GM12801 (cell line): ENCODE measurements around the gene CTPS2.

Source experiments
- TF ChIP-seq, protein P1 (sequence below): IDR thresholded peaks from one replicate; pipeline ENCODE4 v1.5.1; 2011; ENCODE audit warnings: control low read depth; ENCODE audit not compliant: insufficient read length; ENCODE audit errors: extremely low read depth

The CTPS2 gene

DNA sequence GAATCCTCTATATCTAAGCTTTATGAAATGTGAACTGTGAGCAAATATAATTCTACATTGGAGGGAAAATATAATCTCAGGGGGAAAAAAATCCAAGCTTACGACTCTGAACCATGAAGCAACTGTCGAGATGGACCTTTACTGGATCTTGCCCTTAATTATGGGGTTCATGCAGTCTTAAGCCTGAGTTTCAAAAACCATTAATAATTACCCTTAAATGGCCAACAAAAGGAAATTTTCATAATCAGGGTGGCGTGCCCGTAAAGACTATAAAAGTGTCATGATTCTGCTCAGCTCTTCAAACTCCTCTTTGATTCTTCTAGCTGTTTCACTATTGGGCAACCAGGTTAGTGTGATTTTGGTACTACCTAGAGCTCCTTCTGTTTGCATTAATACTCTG lies 62.6 kb downstream of the CTPS2 start, which contains the start of gene S100G:
Gene S100G, plus strand, starts transcription at position 301 of the 400 bp plus-strand sequence. CDS start 849 bp downstream, outside the sequence.
- TF ChIP-seq, protein P1, sequence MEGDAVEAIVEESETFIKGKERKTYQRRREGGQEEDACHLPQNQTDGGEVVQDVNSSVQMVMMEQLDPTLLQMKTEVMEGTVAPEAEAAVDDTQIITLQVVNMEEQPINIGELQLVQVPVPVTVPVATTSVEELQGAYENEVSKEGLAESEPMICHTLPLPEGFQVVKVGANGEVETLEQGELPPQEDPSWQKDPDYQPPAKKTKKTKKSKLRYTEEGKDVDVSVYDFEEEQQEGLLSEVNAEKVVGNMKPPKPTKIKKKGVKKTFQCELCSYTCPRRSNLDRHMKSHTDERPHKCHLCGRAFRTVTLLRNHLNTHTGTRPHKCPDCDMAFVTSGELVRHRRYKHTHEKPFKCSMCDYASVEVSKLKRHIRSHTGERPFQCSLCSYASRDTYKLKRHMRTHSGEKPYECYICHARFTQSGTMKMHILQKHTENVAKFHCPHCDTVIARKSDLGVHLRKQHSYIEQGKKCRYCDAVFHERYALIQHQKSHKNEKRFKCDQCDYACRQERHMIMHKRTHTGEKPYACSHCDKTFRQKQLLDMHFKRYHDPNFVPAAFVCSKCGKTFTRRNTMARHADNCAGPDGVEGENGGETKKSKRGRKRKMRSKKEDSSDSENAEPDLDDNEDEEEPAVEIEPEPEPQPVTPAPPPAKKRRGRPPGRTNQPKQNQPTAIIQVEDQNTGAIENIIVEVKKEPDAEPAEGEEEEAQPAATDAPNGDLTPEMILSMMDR = no peak

DNA sequence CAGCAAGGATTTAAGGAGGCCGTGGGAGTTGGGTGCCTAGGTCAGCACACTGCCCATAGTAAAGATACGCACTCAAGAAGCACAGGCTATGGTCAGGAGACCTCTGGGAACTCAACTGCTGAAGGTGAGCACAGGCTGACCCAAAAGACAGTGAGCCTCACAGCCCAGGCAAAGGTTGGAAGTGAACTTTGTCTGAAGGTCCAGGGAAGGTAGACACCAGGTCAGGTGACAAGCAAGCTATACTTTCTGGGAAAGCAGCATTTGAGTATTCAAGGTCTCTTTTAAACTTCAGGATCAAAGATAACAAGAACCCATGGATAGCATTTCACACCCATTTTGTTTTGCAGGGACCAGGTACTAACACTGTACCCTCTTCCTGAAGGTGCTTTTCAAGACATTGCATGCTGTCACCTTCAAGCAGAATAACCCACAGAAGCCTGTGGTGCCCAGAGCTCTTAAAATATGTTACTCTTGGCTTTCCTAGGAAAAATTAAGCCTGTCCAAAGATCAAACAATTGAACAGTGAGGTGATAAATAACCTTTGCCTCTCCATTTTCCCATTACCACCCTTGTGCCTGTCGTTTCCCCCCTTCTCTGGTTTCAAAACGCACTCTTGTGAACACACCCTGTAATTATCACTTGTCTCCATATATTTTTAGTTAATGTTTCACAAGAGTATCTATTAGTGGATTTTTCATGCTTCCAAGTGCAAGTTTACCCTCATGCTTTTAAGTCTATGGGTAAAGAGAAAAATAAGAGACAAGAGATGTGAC lies 65.9 kb downstream of the CTPS2 start:
- TF ChIP-seq, protein P1 = no peak

DNA sequence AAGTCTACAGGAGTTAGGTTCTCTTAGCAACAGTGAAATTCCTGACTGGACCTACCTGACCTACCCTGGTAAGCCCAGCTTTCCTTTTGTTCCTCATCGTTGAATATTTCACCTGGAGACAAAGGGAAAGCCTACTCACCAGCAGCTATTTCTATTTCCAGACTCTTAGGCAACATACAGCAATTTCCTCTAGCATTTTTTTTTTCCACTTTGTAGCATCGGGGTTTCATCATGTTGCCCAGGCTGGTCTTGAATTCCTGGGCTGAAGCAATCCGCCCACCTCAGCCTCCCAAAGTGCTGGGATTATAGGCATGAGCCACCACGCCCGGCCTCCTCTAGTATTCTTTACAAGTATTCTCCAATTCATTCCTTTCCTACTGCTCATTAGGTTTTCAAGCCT lies 69.3 kb downstream of the CTPS2 start:
- TF ChIP-seq, protein P1 = no peak

DNA sequence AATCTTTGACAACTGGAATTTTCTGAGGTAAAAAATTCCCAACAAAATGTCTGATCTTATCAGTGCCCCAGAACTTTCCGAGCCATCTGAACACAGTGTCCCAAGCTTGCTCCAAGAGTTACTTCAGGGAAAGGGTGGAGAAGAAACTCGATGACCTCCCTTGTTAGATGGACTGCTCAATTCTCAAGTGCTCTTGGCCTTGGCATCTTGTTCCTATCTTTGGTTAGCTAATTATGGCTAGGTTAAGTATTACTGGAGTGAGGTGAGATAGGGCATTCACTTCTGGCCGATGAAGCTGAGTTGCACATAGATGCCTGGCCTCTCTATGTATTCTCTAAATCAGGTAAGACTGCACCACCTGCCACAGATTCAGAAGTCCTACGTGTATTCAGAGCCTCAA lies 71.6 kb downstream of the CTPS2 start:
- TF ChIP-seq, protein P1 = no peak

DNA sequence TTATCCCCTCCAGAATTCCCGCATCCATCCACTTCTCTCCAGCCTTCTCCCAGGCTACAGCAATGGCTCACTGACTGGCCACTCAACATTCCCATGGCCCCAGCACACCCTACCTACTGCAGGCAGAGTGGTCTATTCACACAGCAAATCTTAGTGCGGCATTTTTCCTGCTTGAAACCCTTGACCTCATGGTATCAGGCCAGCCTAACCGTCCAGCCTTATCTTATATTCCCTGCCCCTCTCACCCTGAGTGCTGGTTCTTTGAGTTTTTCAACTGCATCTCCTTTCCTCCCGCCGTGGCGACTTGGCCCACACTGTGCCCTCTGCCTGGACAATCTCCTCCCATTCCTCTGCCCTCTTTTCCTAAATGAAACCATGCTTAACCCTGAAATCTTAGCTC lies 72.5 kb downstream of the CTPS2 start:
- TF ChIP-seq, protein P1 = no peak

DNA sequence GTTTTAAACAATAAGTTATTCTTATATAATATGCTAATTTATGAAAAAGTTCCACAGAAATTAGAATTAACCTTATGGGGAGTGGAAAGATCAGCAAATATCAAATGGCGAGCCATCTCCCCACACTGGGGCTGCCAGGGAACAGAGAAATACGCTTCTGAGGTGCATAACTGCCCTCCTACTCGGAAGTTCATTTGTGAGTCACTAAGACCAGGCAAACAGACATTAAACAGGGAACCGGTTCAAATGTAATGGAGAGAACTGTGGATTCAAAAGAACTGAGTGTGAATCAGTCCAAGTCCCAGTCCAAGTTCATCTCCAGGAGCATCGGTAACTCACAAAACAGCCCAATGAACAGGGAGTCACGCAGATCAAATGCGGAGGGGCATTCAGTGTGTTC lies 73.9 kb downstream of the CTPS2 start:
- TF ChIP-seq, protein P1 = no peak

DNA sequence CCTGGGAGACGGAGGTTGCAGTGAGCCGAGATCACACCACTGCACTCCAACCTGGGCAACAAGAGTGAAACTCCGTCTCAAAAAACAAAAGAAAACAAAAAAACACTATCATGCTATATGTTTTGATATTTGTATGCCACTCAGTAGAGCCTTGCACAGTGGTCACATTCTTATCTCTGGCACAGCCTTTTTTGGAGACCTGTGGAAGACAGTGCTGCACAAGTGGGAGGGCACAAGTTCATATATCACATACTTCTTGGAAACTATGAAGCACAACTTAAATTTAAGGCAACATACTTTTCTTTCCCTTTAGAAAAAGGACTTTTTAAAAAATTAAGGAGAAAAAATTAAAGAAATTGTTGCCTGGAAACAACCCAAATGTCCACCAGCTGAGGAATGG lies 76.9 kb downstream of the CTPS2 start:
- TF ChIP-seq, protein P1 = no peak
